SU-DHL-6 (cell line): ENCODE results near the gene SRGAP3.

Experiments used
- H2AFZ ChIP-seq: fragments of 200-600 bp; sonication (generic); 2 replicates; pipeline ENCODE4 v1.6.1; 2014; ENCODE audit warnings: low read depth, mild to moderate bottlenecking, moderate library complexity, mixed read lengths, antibody characterized with exemption, low read length; ENCODE audit not compliant: severe bottlenecking
- H3F3A ChIP-seq: fragments of 200-600 bp; shearing (Covaris generic); 2 replicates; pipeline ENCODE4 v1.6.0; 2016; ENCODE audit warnings: antibody characterized with exemption, mild to moderate bottlenecking; ENCODE audit not compliant: insufficient read depth
- H3K27ac ChIP-seq: fragments of 200-600 bp; sonication (generic); 2 replicates; pipeline ENCODE4 v1.5.1; 2016; ENCODE audit warnings: low read depth, mild to moderate bottlenecking, low read length, moderate library complexity, mixed read lengths
- H3K27me3 ChIP-seq: fragments of 200-600 bp; sonication (generic), shearing (Covaris generic); 2 replicates; pipeline ENCODE4 v1.6.0; 2014; ENCODE audit warnings: mild to moderate bottlenecking, low read length
- H3K36me3 ChIP-seq: fragments of 200-600 bp; sonication (generic); 2 replicates; pipeline ENCODE4 v1.6.1; 2014; ENCODE audit warnings: mild to moderate bottlenecking, low read length, mixed read lengths
- H3K4me2 ChIP-seq: fragments of 300-600, 200-600 bp; shearing (Covaris generic), sonication (generic); 2 replicates; pipeline ENCODE4 v1.6.0; 2014; ENCODE audit warnings: low read length, low read depth, mild to moderate bottlenecking; ENCODE audit not compliant: poor library complexity, severe bottlenecking
- H3K4me3 ChIP-seq: fragments of 200-600 bp; sonication (generic); 2 replicates; pipeline ENCODE4 v1.5.1; 2014; ENCODE audit warnings: antibody characterized with exemption, low read length, mild to moderate bottlenecking, mixed read lengths; ENCODE audit not compliant: insufficient read depth, poor library complexity, severe bottlenecking
- H3K79me2 ChIP-seq: fragments of 200-600 bp; sonication (generic); 2 replicates; pipeline ENCODE4 v1.6.1; 2014; ENCODE audit warnings: mild to moderate bottlenecking, low read length, moderate library complexity; ENCODE audit not compliant: insufficient read depth
- H3K9ac ChIP-seq: fragments of 200-600 bp; sonication (generic); 2 replicates; pipeline ENCODE4 v1.7.0; 2014; ENCODE audit warnings: mild to moderate bottlenecking, low read length
- H3K9me2 ChIP-seq: fragments of 200-600 bp; sonication (generic); replicated peaks from 2 replicates; pipeline ENCODE4 v1.6.1; 2014; ENCODE audit warnings: low read length; ENCODE audit not compliant: insufficient read depth
- H3K9me3 ChIP-seq: fragments of 200-600 bp; sonication (generic); 2 replicates; pipeline ENCODE4 v1.6.1; 2014; ENCODE audit warnings: low read length, mixed read lengths; ENCODE audit not compliant: insufficient read depth
- H4K20me1 ChIP-seq: fragments of 200-600 bp; sonication (generic); 2 replicates; pipeline ENCODE4 v1.6.1; 2014; ENCODE audit warnings: low read depth, mild to moderate bottlenecking, antibody characterized with exemption, low read length, moderate library complexity, mixed read lengths
- CTCF ChIP-seq: fragments of 200-600 bp; sonication (generic); IDR thresholded peaks from one replicate; pipeline ENCODE4 v1.5.1; 2017; ENCODE audit warnings: antibody characterized with exemption, mild to moderate bottlenecking, low read length, moderate library complexity; ENCODE audit not compliant: insufficient read depth, poor library complexity, severe bottlenecking
- EZH2phosphoT487 ChIP-seq: fragments of 200-600 bp; sonication (generic), shearing (Covaris generic); conservative IDR thresholded peaks from 2 replicates; pipeline ENCODE4 v1.6.1; 2018; ENCODE audit warnings: mild to moderate bottlenecking, antibody characterized with exemption, low read length, moderate library complexity, mixed read lengths

The SRGAP3 gene

GRCh38 chr3:9122732-9123364 is 126.6 kb downstream of the SRGAP3 start:
- H3K36me3 ChIP-seq = no peaks in the 10 kb centered on the region
- H4K20me1 ChIP-seq = no peaks in the 10 kb centered on the region
- TF ChIP-seq EZH2phosphoT487 (no peak), CTCF (no peak)
- no peak overlapping the region for H3K4me3 ChIP-seq
- no peaks in the 10 kb centered on the region for H3K9me2 ChIP-seq
- no peak overlapping the region for H3K4me2 ChIP-seq
- H3K27ac ChIP-seq = no peak overlapping the region
- H3K9me3 ChIP-seq = no peaks in the 10 kb centered on the region
- H3F3A ChIP-seq = no peaks in the 10 kb centered on the region
- no peaks in the 10 kb centered on the region for H3K27me3 ChIP-seq
- no peaks in the 10 kb centered on the region for H3K79me2 ChIP-seq
- no peak overlapping the region for H2AFZ ChIP-seq
- H3K9ac ChIP-seq = no peak overlapping the region

- H3K4me2 ChIP-seq = no peak overlapping the region
- H4K20me1 ChIP-seq = no peaks in the 10 kb centered on the region
- no peaks in the 10 kb centered on the region for H3K36me3 ChIP-seq
- H3K9me3 ChIP-seq = no peaks in the 10 kb centered on the region
- no peaks in the 10 kb centered on the region for H3K9me2 ChIP-seq
- H3K9ac ChIP-seq = no peak overlapping the region
- no peaks in the 10 kb centered on the region for H3K27me3 ChIP-seq
- H3K4me3 ChIP-seq = no peak overlapping the region
- no peaks in the 10 kb centered on the region for H3F3A ChIP-seq
- TF ChIP-seq EZH2phosphoT487 (no peak), CTCF (no peak)
- no peak overlapping the region for H2AFZ ChIP-seq
- no peak overlapping the region for H3K27ac ChIP-seq
- H3K79me2 ChIP-seq = no peaks in the 10 kb centered on the region
These were observed 128.0 kb downstream of the SRGAP3 start for GRCh38 chr3:9121366-9122001.

GRCh38 chr3:9119331-9119730 is 130.1 kb downstream of the SRGAP3 start:
- H3K9ac ChIP-seq = no peak overlapping the region
- H3K9me3 ChIP-seq = no peaks in the 10 kb centered on the region
- no peak overlapping the region for H3K27ac ChIP-seq
- no peak overlapping the region for H3K4me3 ChIP-seq
- no peaks in the 10 kb centered on the region for H3K79me2 ChIP-seq
- no peaks in the 10 kb centered on the region for H3F3A ChIP-seq
- H4K20me1 ChIP-seq = no peaks in the 10 kb centered on the region
- no peaks in the 10 kb centered on the region for H3K9me2 ChIP-seq
- no peaks in the 10 kb centered on the region for H3K27me3 ChIP-seq
- no peak overlapping the region for H3K4me2 ChIP-seq
- TF ChIP-seq EZH2phosphoT487 = no peak
- no peak for TF ChIP-seq CTCF
- H3K36me3 ChIP-seq = no peaks in the 10 kb centered on the region
- no peak overlapping the region for H2AFZ ChIP-seq
